ENCODE results near the gene EXTL2.

Gene EXTL2

DNA sequence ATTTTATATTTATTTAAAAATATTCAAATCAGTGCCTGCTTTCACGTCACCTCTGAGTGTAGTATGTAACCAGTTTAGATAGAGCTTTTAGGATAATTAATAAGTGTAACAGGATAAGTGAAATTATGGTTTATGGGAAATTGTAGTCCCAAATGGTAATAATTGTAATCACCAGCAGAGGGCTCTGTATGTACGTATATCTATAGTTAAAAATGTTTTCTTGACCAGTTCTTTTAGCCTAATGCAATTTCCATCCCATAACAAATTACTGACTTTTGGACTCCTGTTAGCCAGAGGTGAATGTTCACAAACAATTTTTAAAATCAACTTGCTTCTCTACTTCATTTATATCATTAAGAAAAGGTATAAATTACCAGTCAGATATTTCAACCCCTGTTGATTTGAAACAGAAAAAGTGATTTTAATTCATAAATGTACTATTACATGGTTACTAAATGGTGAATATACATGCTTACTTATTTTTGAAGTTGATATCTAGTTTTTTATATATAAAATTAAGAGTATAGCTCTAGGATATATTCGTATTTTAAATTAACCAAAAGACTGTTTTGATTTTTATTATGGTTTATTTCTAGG, 26.6 kb upstream of the EXTL2 start:
- DNase-seq (ENCODE audit: low read depth), result no peak
- TF ChIP-seq, protein P1, sequence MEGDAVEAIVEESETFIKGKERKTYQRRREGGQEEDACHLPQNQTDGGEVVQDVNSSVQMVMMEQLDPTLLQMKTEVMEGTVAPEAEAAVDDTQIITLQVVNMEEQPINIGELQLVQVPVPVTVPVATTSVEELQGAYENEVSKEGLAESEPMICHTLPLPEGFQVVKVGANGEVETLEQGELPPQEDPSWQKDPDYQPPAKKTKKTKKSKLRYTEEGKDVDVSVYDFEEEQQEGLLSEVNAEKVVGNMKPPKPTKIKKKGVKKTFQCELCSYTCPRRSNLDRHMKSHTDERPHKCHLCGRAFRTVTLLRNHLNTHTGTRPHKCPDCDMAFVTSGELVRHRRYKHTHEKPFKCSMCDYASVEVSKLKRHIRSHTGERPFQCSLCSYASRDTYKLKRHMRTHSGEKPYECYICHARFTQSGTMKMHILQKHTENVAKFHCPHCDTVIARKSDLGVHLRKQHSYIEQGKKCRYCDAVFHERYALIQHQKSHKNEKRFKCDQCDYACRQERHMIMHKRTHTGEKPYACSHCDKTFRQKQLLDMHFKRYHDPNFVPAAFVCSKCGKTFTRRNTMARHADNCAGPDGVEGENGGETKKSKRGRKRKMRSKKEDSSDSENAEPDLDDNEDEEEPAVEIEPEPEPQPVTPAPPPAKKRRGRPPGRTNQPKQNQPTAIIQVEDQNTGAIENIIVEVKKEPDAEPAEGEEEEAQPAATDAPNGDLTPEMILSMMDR (IDR thresholded peaks at IDR 0.05; ENCODE audit: control insufficient read depth, extremely low read depth, insufficient read depth), result peak; percentile 58
- H3K4me3 ChIP-seq (ENCODE audit: low read depth, low read length), result no peak overlapping the region

DNA sequence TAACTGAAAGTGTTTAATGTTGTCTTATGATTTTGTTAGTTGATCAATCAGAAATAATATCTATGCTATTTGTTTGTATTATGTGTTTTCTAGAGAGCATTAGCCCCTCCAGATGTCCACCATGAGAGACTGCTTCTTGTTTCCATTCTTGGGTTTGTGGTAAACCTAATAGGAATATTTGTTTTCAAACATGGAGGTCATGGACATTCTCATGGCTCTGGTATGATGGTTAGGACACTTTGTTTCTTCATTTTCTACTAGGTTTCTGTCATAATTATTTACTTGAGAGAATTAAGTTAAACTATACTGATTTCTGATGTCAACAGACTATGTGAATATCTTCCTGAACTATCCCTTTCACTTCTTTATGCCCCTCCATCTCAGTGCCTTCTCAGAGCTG, 17.4 kb upstream of the EXTL2 start:
- no peak for DNase-seq (ENCODE audit: low read depth)
- TF ChIP-seq, protein P1 (IDR thresholded peaks at IDR 0.05; ENCODE audit: control insufficient read depth, extremely low read depth, insufficient read depth), result no peak
- H3K4me3 ChIP-seq (ENCODE audit: low read depth, low read length), result no peak overlapping the region

- no peak for DNase-seq (ENCODE audit: low read depth)
- TF ChIP-seq, protein P1 (IDR thresholded peaks at IDR 0.05; ENCODE audit: control insufficient read depth, extremely low read depth, insufficient read depth), result no peak
These were observed 14.4 kb upstream of the EXTL2 start for GRCh38 chr1:100909018-100909417.

GRCh38 chr1:100907887-100908286, 13.2 kb upstream of the EXTL2 start:
- TF ChIP-seq, protein P1 (IDR thresholded peaks at IDR 0.05; ENCODE audit: control insufficient read depth, extremely low read depth, insufficient read depth), result no peak
- DNase-seq (ENCODE audit: low read depth), result no peak
- H3K4me3 ChIP-seq (ENCODE audit: low read depth, low read length), result no peak overlapping the region

More at GRCh38 chr1:100909018-100909417, 14.4 kb upstream of the EXTL2 start:
- H3K4me3 ChIP-seq (ENCODE audit: low read depth, low read length), result no peak overlapping the region

DNA sequence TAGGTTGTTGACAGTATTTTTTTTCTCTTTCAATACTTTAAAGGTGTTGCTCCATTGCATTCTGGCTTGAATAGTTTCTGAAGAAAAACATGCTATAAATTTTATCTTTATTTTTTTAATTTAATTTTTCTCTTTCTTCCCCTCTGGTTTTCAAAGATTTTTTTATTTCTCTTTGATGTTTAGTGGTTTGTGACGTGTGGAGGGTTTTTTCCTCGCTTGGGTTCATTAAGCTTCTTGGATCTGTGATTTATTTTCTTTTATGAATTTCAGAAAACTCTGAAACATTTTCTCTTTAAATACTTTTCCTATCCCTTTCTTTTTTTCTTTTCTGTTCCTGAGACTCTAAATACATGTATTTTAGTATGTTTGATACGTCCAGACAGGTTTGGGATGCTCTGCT, 10.5 kb upstream of the EXTL2 start:
- DNase-seq (ENCODE audit: low read depth), result no peak
- H3K4me3 ChIP-seq (ENCODE audit: low read depth, low read length), result no peak overlapping the region
- TF ChIP-seq, protein P1 (IDR thresholded peaks at IDR 0.05; ENCODE audit: control insufficient read depth, extremely low read depth, insufficient read depth), result no peak

GRCh38 chr1:100904528-100904927, 9.9 kb upstream of the EXTL2 start:
- DNase-seq (ENCODE audit: low read depth), result no peak
- H3K4me3 ChIP-seq (ENCODE audit: low read depth, low read length), result no peak overlapping the region
- TF ChIP-seq, protein P1 (IDR thresholded peaks at IDR 0.05; ENCODE audit: control insufficient read depth, extremely low read depth, insufficient read depth), result no peak

GRCh38 chr1:100903777-100904176, 9.1 kb upstream of the EXTL2 start:
- no peak for DNase-seq (ENCODE audit: low read depth)
- TF ChIP-seq, protein P1 (IDR thresholded peaks at IDR 0.05; ENCODE audit: control insufficient read depth, extremely low read depth, insufficient read depth), result no peak
- no peak overlapping the region for H3K4me3 ChIP-seq (ENCODE audit: low read depth, low read length)

Measured in LNCaP clone FGC (cell line).